Neuronal stem cell (in vitro differentiated cells): Measurements from ENCODE around the gene PHF5A.

ENCODE experiments used
- DNase-seq: peaks from one replicate; pipeline ENCODE4 v3.0.0-alpha.2; 2013; ENCODE audit warnings: low spot score
- H2AFZ ChIP-seq: one replicate; pipeline ENCODE4 v1.6.1; 2013; ENCODE audit warnings: mild to moderate bottlenecking, low read length, inconsistent platforms
- H2AK5ac ChIP-seq: 2 replicates; pipeline ENCODE4 v1.6.1; 2013; ENCODE audit warnings: low read depth, mild to moderate bottlenecking, inconsistent platforms, low read length, moderate library complexity, mixed read lengths
- H2BK120ac ChIP-seq: 2 replicates; pipeline ENCODE4 v1.6.1; 2013; ENCODE audit warnings: low read depth, mild to moderate bottlenecking, inconsistent platforms, low read length, moderate library complexity, mixed read lengths
- H2BK12ac ChIP-seq: one replicate; pipeline ENCODE4 v1.6.1; 2013; ENCODE audit warnings: low read length, inconsistent platforms
- H2BK15ac ChIP-seq: 2 replicates; pipeline ENCODE4 v1.6.1; 2013; ENCODE audit warnings: mild to moderate bottlenecking, low read length, inconsistent platforms, mixed read lengths
- H2BK5ac ChIP-seq: one replicate; pipeline ENCODE4 v1.6.1; 2013; ENCODE audit warnings: inconsistent platforms, mild to moderate bottlenecking, low read length, moderate library complexity
- H3K14ac ChIP-seq: one replicate; pipeline ENCODE4 v1.6.1; 2013; ENCODE audit warnings: low read length, inconsistent platforms
- H3K18ac ChIP-seq: 2 replicates; pipeline ENCODE4 v1.6.1; 2013; ENCODE audit warnings: low read length, inconsistent platforms
- H3K23ac ChIP-seq: 2 replicates; pipeline ENCODE4 v1.6.1; 2013; ENCODE audit warnings: low read depth, mild to moderate bottlenecking, mixed read lengths, low read length, inconsistent platforms; ENCODE audit not compliant: poor library complexity
- H3K27ac ChIP-seq: replicated peaks from 3 replicates; pipeline ENCODE4 v1.5.1; 2013; ENCODE audit warnings: low read length, inconsistent platforms
- H3K27me3 ChIP-seq, 3 experiments: 2 replicates each; pipeline ENCODE4 v1.6.1; 2013; ENCODE audit warnings: low read length in 3 of 3, mild to moderate bottlenecking in 2 of 3, inconsistent platforms in 1 of 3, low read depth in 1 of 3, mixed read lengths in 1 of 3, moderate library complexity in 1 of 3; ENCODE audit not compliant: control insufficient read depth in 3 of 3, insufficient read depth in 3 of 3
- H3K36me3 ChIP-seq, 2 donors: replicated peaks in 1 of 2; 2 replicates each; pipeline ENCODE4 v1.6.1; 2013; ENCODE audit warnings: low read length in 2 of 2; ENCODE audit not compliant: control insufficient read depth in 2 of 2, insufficient read depth in 2 of 2
- H3K4ac ChIP-seq: 2 replicates; pipeline ENCODE4 v1.6.1; 2013; ENCODE audit warnings: inconsistent platforms, mild to moderate bottlenecking, low read length, moderate library complexity
- H3K4me1 ChIP-seq, 2 donors: 1 replicate in 1 of 2; 2 replicates in 1 of 2; pipeline ENCODE4 v1.6.1; 2013; ENCODE audit warnings: low read length in 2 of 2, low read depth in 1 of 2; ENCODE audit not compliant: control insufficient read depth in 2 of 2, insufficient read depth in 1 of 2
- H3K4me2 ChIP-seq: one replicate; pipeline ENCODE4 v1.6.1; 2013; ENCODE audit warnings: mild to moderate bottlenecking, low read length, inconsistent platforms; ENCODE audit not compliant: insufficient read depth, poor library complexity, severe bottlenecking
- H3K4me3 ChIP-seq, 2 donors: 2 replicates each; pipeline ENCODE4 v1.5.1; 2013; ENCODE audit warnings: low read length in 2 of 2, mild to moderate bottlenecking in 2 of 2, inconsistent platforms in 1 of 2, moderate library complexity in 1 of 2
- H3K79me1 ChIP-seq: one replicate; pipeline ENCODE4 v1.6.1; 2013; ENCODE audit warnings: low read depth, mild to moderate bottlenecking, inconsistent platforms, low read length, moderate library complexity
- H3K9ac ChIP-seq: one replicate; pipeline ENCODE4 v1.6.1; 2013; ENCODE audit warnings: mild to moderate bottlenecking, low read depth, low read length, inconsistent platforms; ENCODE audit not compliant: poor library complexity
- H3K9me3 ChIP-seq, 2 donors: replicated peaks in 1 of 2; 2 replicates each; pipeline versions ENCODE3 to v1.6.1; 2013; ENCODE audit warnings: low read length in 2 of 2, mild to moderate bottlenecking in 2 of 2, inconsistent platforms in 1 of 2, low read depth in 1 of 2, mixed read lengths in 1 of 2, moderate library complexity in 1 of 2; ENCODE audit not compliant: control insufficient read depth in 2 of 2, insufficient read depth in 1 of 2
- H4K8ac ChIP-seq: one replicate; pipeline ENCODE4 v1.6.1; 2013; ENCODE audit warnings: low read depth, mild to moderate bottlenecking, inconsistent platforms, low read length, moderate library complexity
- H4K91ac ChIP-seq: one replicate; pipeline ENCODE4 v1.6.1; 2013; ENCODE audit warnings: low read length, low read depth, mild to moderate bottlenecking, inconsistent platforms; ENCODE audit not compliant: poor library complexity
- WGBS, 2 donors: extraction: QIAGEN DNeasy Blood & Tissue Kit; methylation state at CpG; one replicate each; pipeline ENCODE4 v1.1.7; 2013; ENCODE audit warnings: missing lambda C conversion rate in 2 of 2, mixed read lengths in 1 of 2; ENCODE audit not compliant: insufficient read length in 2 of 2, insufficient replicate concordance in 1 of 2; ENCODE audit errors: extremely low coverage in 2 of 2; 5-methylcytosine and 5-hydroxymethylcytosine counted together

PHF5A gene

GRCh38 chr22:41418717-41419116 lies 49.8 kb downstream of the PHF5A start:
- Histone ChIP-seq H2BK15ac (no peak overlapping the region), H3K4me1 (peaks cover 6 to 7% of the 10 kb centered on the region in 2 donors), H2AFZ (no peak overlapping the region), H4K8ac (no peak overlapping the region), H4K91ac (no peak overlapping the region), H3K18ac (no peak overlapping the region), H2BK12ac (no peak overlapping the region), H3K4me3 (no peak overlapping the region), H3K79me1 (no peaks in the 10 kb centered on the region), H3K14ac (no peak overlapping the region), H2BK120ac (no peak overlapping the region), H2BK5ac (no peak overlapping the region), H3K9ac (no peak overlapping the region), H3K4ac (no peak overlapping the region), H3K23ac (no peak overlapping the region), H3K36me3 (peaks cover 2 to 9% of the 10 kb centered on the region in 2 donors), H2AK5ac (no peak overlapping the region), H3K27ac (no peak overlapping the region), H3K9me3 (peaks cover 0 to 2% of the 10 kb centered on the region in 2 donors), H3K27me3 (no peaks in the 10 kb centered on the region), H3K4me2 (no peak overlapping the region)
- no peak for DNase-seq
- no CpG with 5 or more reads among the region's 9 CpGs for WGBS, 2 donors

GRCh38 chr22:41417622-41418390 lies 50.7 kb downstream of the PHF5A start:
- Histone ChIP-seq H3K36me3 (peaks cover under 1 to 3% of the 10 kb centered on the region in 2 donors), H3K4me2 (no peak overlapping the region), H3K14ac (no peak overlapping the region), H3K79me1 (no peaks in the 10 kb centered on the region), H3K18ac (no peak overlapping the region), H3K23ac (no peak overlapping the region), H3K9ac (no peak overlapping the region), H3K4me3 (peak overlapping the region in 1 of 2 donors; percentile 25), H3K4ac (no peak overlapping the region), H2BK15ac (no peak overlapping the region), H4K91ac (no peak overlapping the region), H2BK120ac (no peak overlapping the region), H2AK5ac (no peak overlapping the region), H3K9me3 (peaks cover 0 to 2% of the 10 kb centered on the region in 2 donors), H3K4me1 (peaks cover 8% of the 10 kb centered on the region in 2 donors), H2BK12ac (no peak overlapping the region), H3K27me3 (no peaks in the 10 kb centered on the region), H4K8ac (no peak overlapping the region), H2BK5ac (no peak overlapping the region), H2AFZ (no peak overlapping the region), H3K27ac (no peak overlapping the region)
- DNase-seq: no peak
- no CpG with 5 or more reads among the region's 13 CpGs for WGBS, 2 donors

- Histone ChIP-seq H3K27ac (no peak overlapping the region), H4K8ac (no peak overlapping the region), H3K9ac (no peak overlapping the region), H3K79me1 (peaks cover 2% of the 10 kb centered on the region), H3K4ac (no peak overlapping the region), H2AFZ (no peak overlapping the region), H3K36me3 (no peaks in the 10 kb centered on the region), H4K91ac (no peak overlapping the region), H2AK5ac (no peak overlapping the region), H3K18ac (no peak overlapping the region), H2BK5ac (peak overlapping the region; percentile 19), H3K4me3 (no peak overlapping the region), H3K9me3 (peaks cover 0 to 2% of the 10 kb centered on the region in 2 donors), H3K4me1 (peaks cover 16 to 17% of the 10 kb centered on the region in 2 donors), H2BK15ac (no peak overlapping the region), H2BK12ac (no peak overlapping the region), H2BK120ac (no peak overlapping the region), H3K23ac (no peak overlapping the region), H3K14ac (peak overlapping the region; percentile 8), H3K27me3 (no peaks in the 10 kb centered on the region), H3K4me2 (peak overlapping the region; percentile 18)
- no peak for DNase-seq
- no CpG with 5 or more reads among the region's 4 CpGs for WGBS, 2 donors
These were observed 52.9 kb downstream of the PHF5A start for GRCh38 chr22:41415554-41415953.

GRCh38 chr22:41411021-41411851 lies 57.3 kb downstream of the PHF5A start:
- Histone ChIP-seq H2BK15ac (no peak overlapping the region), H3K4ac (no peak overlapping the region), H2BK5ac (peak overlapping the region; percentile 29), H4K91ac (no peak overlapping the region), H3K27me3 (no peaks in the 10 kb centered on the region), H2AK5ac (peak overlapping the region; percentile 50), H3K4me2 (no peak overlapping the region), H3K36me3 (no peaks in the 10 kb centered on the region), H3K23ac (no peak overlapping the region), H3K9ac (no peak overlapping the region), H3K27ac (peak overlapping the region; percentile 24), H4K8ac (peak overlapping the region; percentile 50), H3K18ac (no peak overlapping the region), H3K4me1 (peaks cover 16 to 17% of the 10 kb centered on the region in 2 donors), H3K79me1 (peaks cover 2% of the 10 kb centered on the region), H2BK12ac (peak overlapping the region; percentile 66), H3K4me3 (no peak overlapping the region), H2AFZ (no peak overlapping the region), H3K9me3 (no peaks in the 10 kb centered on the region), H3K14ac (peak overlapping the region; percentile 6), H2BK120ac (no peak overlapping the region)
- WGBS, 2 donors: no CpG with 5 or more reads among the region's 11 CpGs
- DNase-seq: no peak
